Endodermal cell (in vitro differentiated cells): ENCODE data around the gene IGFN1. TPM values are rescaled to one million over a fixed set of nuclear protein-coding genes. Genes with fewer than 3 reads are reported as not detected.

Experiments
- DNase-seq: peaks from one replicate; pipeline ENCODE4 v3.0.0-alpha.2; 2017
- H3K27ac ChIP-seq: 2 replicates; pipeline ENCODE4 v1.5.1; 2013; ENCODE audit warnings: mild to moderate bottlenecking, low read depth, low read length, moderate library complexity
- H3K27me3 ChIP-seq: 2 replicates; pipeline ENCODE4 v1.6.1; 2013; ENCODE audit warnings: mild to moderate bottlenecking, low read length, moderate library complexity; ENCODE audit not compliant: insufficient read depth, control insufficient read depth, poor library complexity, severe bottlenecking
- H3K36me3 ChIP-seq: 2 replicates; pipeline ENCODE4 v1.7.0; 2013; ENCODE audit warnings: mild to moderate bottlenecking, low read length, moderate library complexity; ENCODE audit not compliant: control insufficient read depth, insufficient read depth
- H3K4me1 ChIP-seq: one replicate; pipeline ENCODE4 v1.7.0; 2013; ENCODE audit warnings: low read length; ENCODE audit not compliant: control insufficient read depth, insufficient read depth
- H3K4me3 ChIP-seq: 2 replicates; pipeline ENCODE4 v1.5.1; 2013; ENCODE audit warnings: mild to moderate bottlenecking, low read length, moderate library complexity
- H3K9ac ChIP-seq: 2 replicates; pipeline ENCODE4 v1.6.1; 2013; ENCODE audit warnings: mild to moderate bottlenecking, low read length, moderate library complexity; ENCODE audit not compliant: poor library complexity, severe bottlenecking; ENCODE audit errors: extremely low read depth
- H3K9me3 ChIP-seq: 2 replicates; pipeline ENCODE4 v1.6.1; 2013; ENCODE audit warnings: mild to moderate bottlenecking, low read length, moderate library complexity; ENCODE audit not compliant: control insufficient read depth
- H3K27ac Mint-ChIP-seq: 2 replicates; pipeline ENCODE4 v1.8.0; 2020; ENCODE audit warnings: mixed read lengths
- H3K27me3 Mint-ChIP-seq: 2 replicates; pipeline ENCODE4 v1.8.0; 2021; ENCODE audit warnings: mild to moderate bottlenecking, mixed read lengths; ENCODE audit not compliant: insufficient read depth
- H3K36me3 Mint-ChIP-seq: 2 replicates; pipeline ENCODE4 v1.8.0; 2020; ENCODE audit warnings: low read depth, mixed read lengths
- H3K4me1 Mint-ChIP-seq: 2 replicates; pipeline ENCODE4 v1.8.0; 2020; ENCODE audit warnings: mixed read lengths
- H3K4me3 Mint-ChIP-seq: 2 replicates; pipeline ENCODE4 v1.8.0; 2020; ENCODE audit warnings: mild to moderate bottlenecking, moderate library complexity, mixed read lengths
- H3K9me3 Mint-ChIP-seq: 2 replicates; pipeline ENCODE4 v1.8.0; 2020; ENCODE audit warnings: mild to moderate bottlenecking, mixed read lengths
- CTCF ChIP-seq: fragments of 200-600 bp; sonication (generic); conservative IDR thresholded peaks from 2 replicates; pipeline ENCODE4 v1.5.0; 2021; ENCODE audit warnings: antibody characterized with exemption, mild to moderate bottlenecking
- WGBS, 2 experiments: methylation state at CpG; one replicate each; pipeline versions ENCODE4 v1.1.5 to v1.1.7; 2013; ENCODE audit warnings: missing lambda C conversion rate in 2 of 2, mixed read lengths in 1 of 2; ENCODE audit not compliant: insufficient coverage in 1 of 2, insufficient read length in 1 of 2; 5-methylcytosine and 5-hydroxymethylcytosine counted together
- total RNA-seq, 2 donors: library from RNA; stranded (reverse); fragmentation: NEBNext Ultra II Directional in 1 of 2; extraction: Animal tissue kit (Norgen Biotek cat#: 25700) in 1 of 2; gene quantifications; 2 replicates in 1 of 2; 3 replicates in 1 of 2; pipeline ENCODE4 v1.2.1, GENCODE V29; 2021

IGFN1 gene
- total RNA-seq, 2 donors from 2014 or later = not detected

GRCh38 chr1:201260648-201261311 lies 70.2 kb downstream of the IGFN1 start:
- no peaks in the 10 kb centered on the region for H3K36me3 Mint-ChIP-seq
- H3K4me3 Mint-ChIP-seq = peak overlapping the region; percentile 58
- H3K9me3 ChIP-seq = no peaks in the 10 kb centered on the region
- H3K4me3 ChIP-seq = no peak overlapping the region
- no peaks in the 10 kb centered on the region for H3K9me3 Mint-ChIP-seq
- H3K27me3 Mint-ChIP-seq = peaks cover 34% of the 10 kb centered on the region
- H3K27ac Mint-ChIP-seq = no peak overlapping the region
- peak; percentile 27 for DNase-seq
- H3K27me3 ChIP-seq = peaks cover 27% of the 10 kb centered on the region
- H3K27ac ChIP-seq = no peak overlapping the region
- no peak for TF ChIP-seq CTCF
- H3K9ac ChIP-seq = no peak overlapping the region
- no peaks in the 10 kb centered on the region for H3K4me1 ChIP-seq
- H3K36me3 ChIP-seq = no peaks in the 10 kb centered on the region
- H3K4me1 Mint-ChIP-seq = peaks cover 4% of the 10 kb centered on the region
- 88 to 93% methylated on average over 6 to 8 of the region's 8 CpGs for WGBS, 2 experiments

GRCh38 chr1:201261771-201262547 lies 71.3 kb downstream of the IGFN1 start:
- no peaks in the 10 kb centered on the region for H3K9me3 Mint-ChIP-seq
- no peak overlapping the region for H3K4me3 Mint-ChIP-seq
- no peak overlapping the region for H3K9ac ChIP-seq
- no peak for TF ChIP-seq CTCF
- H3K36me3 Mint-ChIP-seq = no peaks in the 10 kb centered on the region
- H3K27ac ChIP-seq = no peak overlapping the region
- no peak overlapping the region for H3K4me3 ChIP-seq
- H3K27ac Mint-ChIP-seq = no peak overlapping the region
- peaks cover 30% of the 10 kb centered on the region for H3K27me3 ChIP-seq
- 94 to 100% methylated on average over 1 to 8 of the region's 8 CpGs for WGBS, 2 experiments
- peak; percentile 38 for DNase-seq
- no peaks in the 10 kb centered on the region for H3K4me1 ChIP-seq
- H3K4me1 Mint-ChIP-seq = peaks cover 4% of the 10 kb centered on the region
- H3K27me3 Mint-ChIP-seq = peaks cover 34% of the 10 kb centered on the region
- no peaks in the 10 kb centered on the region for H3K9me3 ChIP-seq
- H3K36me3 ChIP-seq = no peaks in the 10 kb centered on the region

- no peak overlapping the region for H3K27ac Mint-ChIP-seq
- H3K36me3 Mint-ChIP-seq = no peaks in the 10 kb centered on the region
- 91 to 93% methylated on average over 3 to 7 of the region's 7 CpGs for WGBS, 2 experiments
- Histone ChIP-seq H3K9me3 (no peaks in the 10 kb centered on the region), H3K27ac (no peak overlapping the region), H3K4me1 (no peaks in the 10 kb centered on the region), H3K9ac (no peak overlapping the region), H3K36me3 (no peaks in the 10 kb centered on the region), H3K27me3 (peaks cover 40% of the 10 kb centered on the region), H3K4me3 (no peak overlapping the region)
- peaks cover 37% of the 10 kb centered on the region for H3K27me3 Mint-ChIP-seq
- peaks cover 4% of the 10 kb centered on the region for H3K4me1 Mint-ChIP-seq
- H3K9me3 Mint-ChIP-seq = no peaks in the 10 kb centered on the region
- H3K4me3 Mint-ChIP-seq = no peak overlapping the region
- DNase-seq = peak; percentile 26
- TF ChIP-seq CTCF = no peak
Observed at GRCh38 chr1:201262963-201263608, 72.5 kb downstream of the IGFN1 start.
